Measurements from ENCODE around the gene NPPC.
"Not testable (repeated sequence)": the region's sequence is repeated elsewhere in the genome, so short reads cannot be mapped to it uniquely, and the experiment has no call there.

The NPPC gene

DNA sequence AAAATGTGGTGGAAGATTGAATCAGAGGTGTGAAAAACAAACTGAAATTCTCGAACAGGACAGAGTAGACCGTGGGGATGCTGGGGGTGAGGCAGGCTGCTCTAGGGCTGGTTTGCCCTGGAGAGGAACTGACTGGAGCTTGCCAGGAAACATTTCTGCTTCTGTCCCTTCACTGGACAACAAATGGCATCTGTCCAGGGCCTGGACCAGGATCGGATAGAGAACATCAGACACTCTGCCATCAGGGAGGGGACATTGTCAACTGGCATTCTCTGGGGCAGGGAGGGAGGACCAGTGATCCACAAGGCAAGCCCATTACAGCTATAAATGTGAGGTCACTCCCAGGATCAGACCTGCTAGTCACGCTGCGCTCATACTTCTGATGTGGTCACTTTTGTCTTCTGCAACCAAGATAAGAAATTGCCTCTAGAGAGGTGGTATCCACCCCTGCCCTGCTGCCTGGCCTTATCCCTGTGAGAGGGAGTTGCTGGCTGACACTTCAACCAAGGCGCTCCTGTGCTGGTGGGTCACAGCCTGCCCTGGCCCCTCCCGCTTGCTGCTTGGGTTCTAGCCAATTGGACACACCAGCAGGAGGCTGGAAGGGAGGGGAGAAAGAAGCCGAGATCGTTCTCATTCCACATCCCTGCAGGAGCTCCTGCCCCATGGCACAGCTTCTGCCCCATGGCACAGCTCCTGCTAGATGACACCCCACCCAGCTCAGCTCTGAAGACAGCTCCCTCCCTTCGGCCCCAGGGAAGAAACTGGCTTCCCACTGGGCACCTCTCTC lies 8.7 kb downstream of the NPPC start:
- no peak overlapping the region for H3K27ac ChIP-seq
- H3K36me3 ChIP-seq (replicated peaks) = no peaks in the 10 kb centered on the region
- TF ChIP-seq, protein P1, sequence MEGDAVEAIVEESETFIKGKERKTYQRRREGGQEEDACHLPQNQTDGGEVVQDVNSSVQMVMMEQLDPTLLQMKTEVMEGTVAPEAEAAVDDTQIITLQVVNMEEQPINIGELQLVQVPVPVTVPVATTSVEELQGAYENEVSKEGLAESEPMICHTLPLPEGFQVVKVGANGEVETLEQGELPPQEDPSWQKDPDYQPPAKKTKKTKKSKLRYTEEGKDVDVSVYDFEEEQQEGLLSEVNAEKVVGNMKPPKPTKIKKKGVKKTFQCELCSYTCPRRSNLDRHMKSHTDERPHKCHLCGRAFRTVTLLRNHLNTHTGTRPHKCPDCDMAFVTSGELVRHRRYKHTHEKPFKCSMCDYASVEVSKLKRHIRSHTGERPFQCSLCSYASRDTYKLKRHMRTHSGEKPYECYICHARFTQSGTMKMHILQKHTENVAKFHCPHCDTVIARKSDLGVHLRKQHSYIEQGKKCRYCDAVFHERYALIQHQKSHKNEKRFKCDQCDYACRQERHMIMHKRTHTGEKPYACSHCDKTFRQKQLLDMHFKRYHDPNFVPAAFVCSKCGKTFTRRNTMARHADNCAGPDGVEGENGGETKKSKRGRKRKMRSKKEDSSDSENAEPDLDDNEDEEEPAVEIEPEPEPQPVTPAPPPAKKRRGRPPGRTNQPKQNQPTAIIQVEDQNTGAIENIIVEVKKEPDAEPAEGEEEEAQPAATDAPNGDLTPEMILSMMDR (IDR thresholded peaks at IDR 0.05; ENCODE audit: low read depth, low read length, missing control alignments) = no peak
- no peak overlapping the region for H3K4me3 ChIP-seq (ENCODE audit: low read depth, low read length)
- no peak for DNase-seq
- H3K27me3 ChIP-seq (replicated peaks) = peaks cover 25% of the 10 kb centered on the region
- in situ Hi-C loops (cut with HindIII; ENCODE audit: low pct_ligation_motif_present, low sequenced_read_pairs) = no loop called here

GRCh38 chr2:231914077-231914690 lies 12.0 kb downstream of the NPPC start:
- peaks cover 17% of the 10 kb centered on the region for H3K27me3 ChIP-seq (replicated peaks)
- TF ChIP-seq, protein P1 (IDR thresholded peaks at IDR 0.05; ENCODE audit: low read depth, low read length, missing control alignments) = no peak

DNA sequence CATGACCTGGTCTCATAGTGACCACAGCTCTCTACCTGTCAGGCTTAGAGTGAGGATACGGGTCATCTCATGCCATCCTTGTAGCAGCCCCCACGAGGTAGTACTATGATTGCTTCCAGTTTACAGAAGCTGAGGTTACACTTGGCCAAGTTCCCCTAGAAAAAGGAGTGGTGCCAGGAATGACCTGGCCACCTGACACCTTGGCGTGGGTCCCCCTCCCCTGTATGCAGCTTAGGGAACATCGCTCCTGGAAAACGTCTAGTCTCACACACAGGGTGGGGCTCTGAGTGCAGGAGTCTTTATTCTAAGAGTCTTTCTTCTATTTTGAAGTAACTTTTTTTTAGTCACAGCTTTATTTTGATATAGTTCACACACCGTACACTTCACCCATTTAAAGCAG lies 14.8 kb downstream of the NPPC start:
- no peak for DNase-seq
- in situ Hi-C loops (cut with HindIII; ENCODE audit: low pct_ligation_motif_present, low sequenced_read_pairs) = no loop called here
- TF ChIP-seq, protein P1 (IDR thresholded peaks at IDR 0.05; ENCODE audit: low read depth, low read length, missing control alignments) = no peak

More at GRCh38 chr2:231914077-231914690, 12.0 kb downstream of the NPPC start:
- H3K4me3 ChIP-seq (ENCODE audit: low read depth, low read length) = no peak overlapping the region
- no peak for DNase-seq
- in situ Hi-C loops (cut with HindIII; ENCODE audit: low pct_ligation_motif_present, low sequenced_read_pairs) = no loop called here
- H3K27ac ChIP-seq = no peak overlapping the region
- H3K36me3 ChIP-seq (replicated peaks) = no peaks in the 10 kb centered on the region

DNA sequence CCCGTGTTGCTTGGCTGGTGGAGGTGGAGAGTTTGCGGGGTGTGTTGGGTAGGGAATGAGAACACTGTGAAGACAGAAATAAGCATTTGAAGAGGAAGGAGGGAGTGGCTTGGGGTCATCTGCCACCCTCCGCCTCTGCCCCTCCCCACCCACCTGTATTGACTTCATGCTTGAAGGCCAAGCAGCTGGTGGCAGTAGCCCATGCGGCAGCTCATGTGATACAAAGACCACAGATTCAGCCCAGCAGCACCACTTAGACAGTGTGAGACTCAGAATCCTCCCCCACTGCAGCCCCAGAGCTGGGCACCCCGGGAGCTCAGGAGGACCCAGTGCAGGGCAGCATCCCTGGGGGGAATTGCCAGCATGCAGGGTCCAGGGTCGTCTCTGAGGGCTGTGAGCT lies 15.4 kb downstream of the NPPC start:
- TF ChIP-seq, protein P1 (IDR thresholded peaks at IDR 0.05; ENCODE audit: low read depth, low read length, missing control alignments) = no peak

More for the DNA sequence above, 14.8 kb downstream of the NPPC start:
- H3K36me3 ChIP-seq (replicated peaks) = no peaks in the 10 kb centered on the region
- peaks cover 4% of the 10 kb centered on the region for H3K27me3 ChIP-seq (replicated peaks)
- no peak overlapping the region for H3K4me3 ChIP-seq (ENCODE audit: low read depth, low read length)
- H3K27ac ChIP-seq = no peak overlapping the region

GRCh38 chr2:231910161-231910560 lies 16.0 kb downstream of the NPPC start:
- in situ Hi-C loops (cut with HindIII; ENCODE audit: low pct_ligation_motif_present, low sequenced_read_pairs); DNase-seq: not testable (repeated sequence)

More for the DNA sequence above, 15.4 kb downstream of the NPPC start:
- Histone ChIP-seq H3K27ac (no peak overlapping the region), H3K36me3 (replicated peaks) (no peaks in the 10 kb centered on the region), H3K4me3 (ENCODE audit: low read depth, low read length) (no peak overlapping the region), H3K27me3 (replicated peaks) (peaks cover 4% of the 10 kb centered on the region)
- in situ Hi-C loops (cut with HindIII; ENCODE audit: low pct_ligation_motif_present, low sequenced_read_pairs) = no loop called here
- no peak for DNase-seq

DNA sequence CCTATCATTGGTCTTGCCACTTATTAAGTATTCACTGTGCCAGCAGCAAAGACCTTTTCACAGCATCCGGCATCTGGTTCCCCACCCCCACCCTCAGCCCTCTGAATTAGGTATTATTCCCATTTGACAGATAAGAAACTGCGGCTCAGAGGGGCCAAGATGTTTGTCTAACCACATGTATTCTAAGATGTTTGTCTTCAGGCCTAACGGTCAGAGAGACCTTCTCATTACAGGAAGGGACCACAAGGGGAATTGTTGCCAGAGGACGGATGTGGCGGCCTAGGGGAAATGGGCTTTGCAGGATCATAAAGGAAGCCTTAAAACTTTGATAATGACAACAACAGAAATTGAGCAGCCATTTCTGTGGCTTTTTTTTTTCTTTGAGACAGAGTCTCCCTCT lies 16.6 kb downstream of the NPPC start:
- Histone ChIP-seq H3K4me3 (ENCODE audit: low read depth, low read length) (no peak overlapping the region), H3K27ac (no peak overlapping the region), H3K36me3 (replicated peaks) (no peaks in the 10 kb centered on the region), H3K27me3 (replicated peaks) (peaks cover 2% of the 10 kb centered on the region)
- DNase-seq = no peak
- in situ Hi-C loops (cut with HindIII; ENCODE audit: low pct_ligation_motif_present, low sequenced_read_pairs) = no loop called here
- TF ChIP-seq, protein P1 (IDR thresholded peaks at IDR 0.05; ENCODE audit: low read depth, low read length, missing control alignments) = no peak

More at GRCh38 chr2:231910161-231910560, 16.0 kb downstream of the NPPC start:
- H3K27me3 ChIP-seq (replicated peaks); H3K36me3 ChIP-seq (replicated peaks); H3K27ac ChIP-seq; H3K4me3 ChIP-seq (ENCODE audit: low read depth, low read length): not testable (repeated sequence)
